Stimulated activated memory B cell treated with anti-CD40 and anti-IgM and Interleukin-4, amounts not matched to agents 10 μg/mL and 1 μg/mL and 100 μg/mL, for 72 hours (primary cell): ENCODE data around the gene SFXN4.
"Not testable (repeated sequence)": the region's sequence is repeated elsewhere in the genome, so short reads cannot be mapped to it uniquely, and the experiment has no call there.

ENCODE experiments used
- ATAC-seq: fragments of 150-1000 bp; cut with Tn5 transposase; 2 replicates; pipeline ENCODE4 v1.10.0; 2021
- H3K27ac Mint-ChIP-seq: one replicate; pipeline ENCODE4 v1.8.0; 2022; ENCODE audit warnings: mild to moderate bottlenecking, mixed read lengths
- H3K27me3 Mint-ChIP-seq: one replicate; pipeline ENCODE4 v1.8.0; 2022; ENCODE audit warnings: mixed read lengths
- H3K36me3 Mint-ChIP-seq: one replicate; pipeline ENCODE4 v1.8.0; 2022; ENCODE audit warnings: mixed read lengths
- H3K4me1 Mint-ChIP-seq: one replicate; pipeline ENCODE4 v1.8.0; 2022; ENCODE audit warnings: mixed read lengths
- H3K4me3 Mint-ChIP-seq: one replicate; pipeline ENCODE4 v1.8.0; 2022; ENCODE audit warnings: mild to moderate bottlenecking, moderate library complexity, mixed read lengths
- H3K9me3 Mint-ChIP-seq: one replicate; pipeline ENCODE4 v1.8.0; 2022; ENCODE audit warnings: mixed read lengths

Gene SFXN4

GRCh38 chr10:119113751-119114732, 51.5 kb downstream of the SFXN4 start:
- Mint-ChIP-seq H3K4me3 (no peak overlapping the region), H3K27ac (no peak overlapping the region), H3K9me3 (no peaks in the 10 kb centered on the region), H3K4me1 (no peaks in the 10 kb centered on the region), H3K27me3 (no peaks in the 10 kb centered on the region), H3K36me3 (peaks cover 34% of the 10 kb centered on the region)
- ATAC-seq: no peak

GRCh38 chr10:119112056-119112455, 53.5 kb downstream of the SFXN4 start:
- H3K27ac Mint-ChIP-seq: no peak overlapping the region

GRCh38 chr10:119107771-119108170, 57.7 kb downstream of the SFXN4 start:
- not testable (repeated sequence) for H3K27ac Mint-ChIP-seq

More at GRCh38 chr10:119112056-119112455, 53.5 kb downstream of the SFXN4 start:
- Mint-ChIP-seq H3K27me3 (no peaks in the 10 kb centered on the region), H3K4me3 (no peak overlapping the region), H3K9me3 (no peaks in the 10 kb centered on the region), H3K4me1 (no peaks in the 10 kb centered on the region), H3K36me3 (peaks cover 30% of the 10 kb centered on the region)
- no peak for ATAC-seq

GRCh38 chr10:119107106-119107505, 58.4 kb downstream of the SFXN4 start:
- H3K9me3 Mint-ChIP-seq, ATAC-seq, H3K4me3 Mint-ChIP-seq, H3K27ac Mint-ChIP-seq, H3K27me3 Mint-ChIP-seq: not testable (repeated sequence)
- peaks cover 14% of the 10 kb centered on the region for H3K36me3 Mint-ChIP-seq
- peaks cover 23% of the 10 kb centered on the region for H3K4me1 Mint-ChIP-seq

More at GRCh38 chr10:119107771-119108170, 57.7 kb downstream of the SFXN4 start:
- peaks cover 17% of the 10 kb centered on the region for H3K36me3 Mint-ChIP-seq
- peaks cover 16% of the 10 kb centered on the region for H3K4me1 Mint-ChIP-seq
- not testable (repeated sequence) for H3K4me3 Mint-ChIP-seq, H3K27me3 Mint-ChIP-seq, H3K9me3 Mint-ChIP-seq, ATAC-seq

- not testable (repeated sequence) for H3K27me3 Mint-ChIP-seq, ATAC-seq, H3K9me3 Mint-ChIP-seq, H3K27ac Mint-ChIP-seq, H3K4me3 Mint-ChIP-seq
- Mint-ChIP-seq H3K4me1 (peaks cover 28% of the 10 kb centered on the region), H3K36me3 (peaks cover 11% of the 10 kb centered on the region)
These were observed 59.6 kb downstream of the SFXN4 start for GRCh38 chr10:119105899-119106298.

- peak overlapping the region; percentile 84 for H3K4me3 Mint-ChIP-seq
- H3K27ac Mint-ChIP-seq: peak overlapping the region; percentile 59
- no peak for ATAC-seq
- no peaks in the 10 kb centered on the region for H3K27me3 Mint-ChIP-seq
- H3K36me3 Mint-ChIP-seq: peaks cover 9% of the 10 kb centered on the region
- no peaks in the 10 kb centered on the region for H3K9me3 Mint-ChIP-seq
- peaks cover 28% of the 10 kb centered on the region for H3K4me1 Mint-ChIP-seq
These were observed 60.4 kb downstream of the SFXN4 start for GRCh38 chr10:119105155-119105554.

GRCh38 chr10:119104654-119105015, 60.9 kb downstream of the SFXN4 start:
- Mint-ChIP-seq H3K4me3 (peak overlapping the region; percentile 84), H3K9me3 (no peaks in the 10 kb centered on the region), H3K36me3 (peaks cover 6% of the 10 kb centered on the region), H3K4me1 (peaks cover 28% of the 10 kb centered on the region), H3K27me3 (no peaks in the 10 kb centered on the region), H3K27ac (no peak overlapping the region)
- no peak for ATAC-seq

GRCh38 chr10:119103903-119104653, 61.4 kb downstream of the SFXN4 start, which contains the start of gene DENND10:
TSS of gene DENND10 (plus strand) at chr10:119104113. CDS start at chr10:119104143, 30 bp downstream.
- Mint-ChIP-seq H3K27me3 (no peaks in the 10 kb centered on the region), H3K4me3 (peak within 1 kb of the TSS; percentile 84), H3K4me1 (peaks cover 28% of the 10 kb centered on the region), H3K9me3 (no peaks in the 10 kb centered on the region), H3K36me3 (peaks cover 6% of the 10 kb centered on the region), H3K27ac (peak within 1 kb of the TSS; percentile 59)
- peak; percentile 91 for ATAC-seq

GRCh38 chr10:119103241-119103902, 62.1 kb downstream of the SFXN4 start:
- Mint-ChIP-seq H3K9me3 (no peaks in the 10 kb centered on the region), H3K27ac (peak overlapping the region; percentile 10), H3K4me3 (peak overlapping the region; percentile 67), H3K27me3 (no peaks in the 10 kb centered on the region), H3K36me3 (peaks cover 2% of the 10 kb centered on the region), H3K4me1 (peaks cover 28% of the 10 kb centered on the region)
- ATAC-seq: no peak

GRCh38 chr10:119101366-119102098, 64.0 kb downstream of the SFXN4 start:
- no peak for ATAC-seq
- Mint-ChIP-seq H3K36me3 (no peaks in the 10 kb centered on the region), H3K9me3 (no peaks in the 10 kb centered on the region), H3K27ac (peak overlapping the region; percentile 58), H3K27me3 (no peaks in the 10 kb centered on the region), H3K4me1 (peaks cover 28% of the 10 kb centered on the region), H3K4me3 (peak overlapping the region; percentile 8)

- peak overlapping the region; percentile 30 for H3K27ac Mint-ChIP-seq
- ATAC-seq: no peak
- H3K9me3 Mint-ChIP-seq: no peaks in the 10 kb centered on the region
- no peaks in the 10 kb centered on the region for H3K27me3 Mint-ChIP-seq
- no peaks in the 10 kb centered on the region for H3K36me3 Mint-ChIP-seq
- peaks cover 36% of the 10 kb centered on the region for H3K4me1 Mint-ChIP-seq
- H3K4me3 Mint-ChIP-seq: no peak overlapping the region
These were observed 64.9 kb downstream of the SFXN4 start for GRCh38 chr10:119100434-119101238.

GRCh38 chr10:119098576-119098975, 66.9 kb downstream of the SFXN4 start:
- H3K27ac Mint-ChIP-seq: no peak overlapping the region
- no peak overlapping the region for H3K4me3 Mint-ChIP-seq
- no peaks in the 10 kb centered on the region for H3K9me3 Mint-ChIP-seq
- no peaks in the 10 kb centered on the region for H3K27me3 Mint-ChIP-seq
- ATAC-seq: no peak
- H3K36me3 Mint-ChIP-seq: no peaks in the 10 kb centered on the region
- peaks cover 29% of the 10 kb centered on the region for H3K4me1 Mint-ChIP-seq

- not testable (repeated sequence) for H3K9me3 Mint-ChIP-seq, H3K4me3 Mint-ChIP-seq, H3K27ac Mint-ChIP-seq, H3K27me3 Mint-ChIP-seq, ATAC-seq, H3K36me3 Mint-ChIP-seq
- peaks cover 12% of the 10 kb centered on the region for H3K4me1 Mint-ChIP-seq
These were observed 68.7 kb downstream of the SFXN4 start for GRCh38 chr10:119096641-119097415.
